ENCODE results near the gene GLP1R.

GRCh38 chr6:39074486-39074885, 25.9 kb downstream of the GLP1R start:
- TF ChIP-seq EZH2 (IDR thresholded peaks at IDR 0.05; ENCODE audit: borderline replicate concordance, low read length): no peak
- TF ChIP-seq CTCF (IDR thresholded peaks at IDR 0.05; ENCODE audit: low read length): no peak

Measured in OCI-LY1 (cell line).